Liver (tissue), 3 donors: ENCODE data around the gene ARHGAP32.

ENCODE experiments used
- RAD21 ChIP-seq, 2 donors: IDR thresholded peaks; 2 replicates each; pipeline ENCODE4 v1.6.1; 2016; ENCODE audit warnings: antibody characterized with exemption in 2 of 2, mild to moderate bottlenecking in 2 of 2
- SP1 ChIP-seq: IDR thresholded peaks from 2 replicates; pipeline ENCODE4 v1.6.1; 2018; ENCODE audit warnings: antibody characterized with exemption, mild to moderate bottlenecking
- TAF1 ChIP-seq: conservative IDR thresholded peaks from 2 replicates; pipeline ENCODE4 v1.6.1; 2016; ENCODE audit warnings: antibody characterized with exemption, mild to moderate bottlenecking
- TF ChIP-seq, protein P1 (sequence below): fragments of 150-350 bp; IDR thresholded peaks from 2 replicates; pipeline ENCODE4 v1.5.1; 2017; ENCODE audit warnings: improper control_type of control experiment, low read depth, low read length; ENCODE audit not compliant: missing input control
- donor health status: healthy.
- donor health status: healthy.

GRCh38 chr11:129141748-129142523 is 50.2 kb downstream of the ARHGAP32 start:
- TF ChIP-seq SP1 (no peak), RAD21 (IDR thresholded peaks at IDR 0.05) (no peak), TAF1 (no peak)
- TF ChIP-seq, protein P1, sequence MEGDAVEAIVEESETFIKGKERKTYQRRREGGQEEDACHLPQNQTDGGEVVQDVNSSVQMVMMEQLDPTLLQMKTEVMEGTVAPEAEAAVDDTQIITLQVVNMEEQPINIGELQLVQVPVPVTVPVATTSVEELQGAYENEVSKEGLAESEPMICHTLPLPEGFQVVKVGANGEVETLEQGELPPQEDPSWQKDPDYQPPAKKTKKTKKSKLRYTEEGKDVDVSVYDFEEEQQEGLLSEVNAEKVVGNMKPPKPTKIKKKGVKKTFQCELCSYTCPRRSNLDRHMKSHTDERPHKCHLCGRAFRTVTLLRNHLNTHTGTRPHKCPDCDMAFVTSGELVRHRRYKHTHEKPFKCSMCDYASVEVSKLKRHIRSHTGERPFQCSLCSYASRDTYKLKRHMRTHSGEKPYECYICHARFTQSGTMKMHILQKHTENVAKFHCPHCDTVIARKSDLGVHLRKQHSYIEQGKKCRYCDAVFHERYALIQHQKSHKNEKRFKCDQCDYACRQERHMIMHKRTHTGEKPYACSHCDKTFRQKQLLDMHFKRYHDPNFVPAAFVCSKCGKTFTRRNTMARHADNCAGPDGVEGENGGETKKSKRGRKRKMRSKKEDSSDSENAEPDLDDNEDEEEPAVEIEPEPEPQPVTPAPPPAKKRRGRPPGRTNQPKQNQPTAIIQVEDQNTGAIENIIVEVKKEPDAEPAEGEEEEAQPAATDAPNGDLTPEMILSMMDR, result no peak
